Activated CD4-positive, alpha-beta memory T cell treated with anti-CD3 and anti-CD28 coated beads for 36 hours (primary cell): ENCODE results near the gene PARP11. TPM values are rescaled to one million over a fixed set of nuclear protein-coding genes. Genes with fewer than 3 reads are reported as not detected.

Source experiments
- CTCF ChIA-PET: fragments of 350-600 bp; sonication (Branson Sonifier 250); formaldehyde crosslinking; loops from one replicate; lab custom pipeline; 2021; ENCODE audit warnings: antibody characterized with exemption, inconsistent platforms; lab: Charles Lee
- POLR2A ChIA-PET: fragments of 350-600 bp; sonication (Branson Sonifier 250); formaldehyde crosslinking; loops from one replicate; lab custom pipeline; 2021; ENCODE audit warnings: antibody characterized with exemption; lab: Charles Lee
- DNase-seq: peaks from one replicate; pipeline ENCODE4 v3.0.0-alpha.2; 2020
- H3K27ac Mint-ChIP-seq: one replicate; pipeline ENCODE4 v1.8.0; 2021; ENCODE audit warnings: mixed read lengths
- H3K27me3 Mint-ChIP-seq: one replicate; pipeline ENCODE4 v1.8.0; 2021; ENCODE audit warnings: mixed read lengths
- H3K36me3 Mint-ChIP-seq: one replicate; pipeline ENCODE4 v1.8.0; 2021; ENCODE audit warnings: mixed read lengths
- H3K4me1 Mint-ChIP-seq: one replicate; pipeline ENCODE4 v1.8.0; 2021; ENCODE audit warnings: low read depth, mixed read lengths
- H3K4me3 Mint-ChIP-seq: one replicate; pipeline ENCODE4 v1.8.0; 2021; ENCODE audit warnings: mild to moderate bottlenecking, mixed read lengths
- H3K9me3 Mint-ChIP-seq: one replicate; pipeline ENCODE4 v1.8.0; 2021; ENCODE audit warnings: mixed read lengths
- intact Hi-C: fragments of 100-400 bp; cut with micrococcal nuclease; formaldehyde crosslinking; loops from one replicate; pipeline ENCODE4 v1.15.1; 2023
- total RNA-seq, 2 experiments: library from RNA; stranded (reverse); gene quantifications; one replicate each; pipeline ENCODE4 v1.2.3, GENCODE V29; 2021

The PARP11 gene
- total RNA-seq, 2 experiments from 2014 or later: 16.6 to 17.8 TPM

- H3K4me1 Mint-ChIP-seq: peaks cover 45% of the 10 kb centered on the region
- POLR2A ChIA-PET: no interaction called here
- no peaks in the 10 kb centered on the region for H3K27me3 Mint-ChIP-seq
- H3K36me3 Mint-ChIP-seq: no peaks in the 10 kb centered on the region
- no peaks in the 10 kb centered on the region for H3K9me3 Mint-ChIP-seq
- H3K27ac Mint-ChIP-seq: peak overlapping the region; percentile 4
- intact Hi-C loops: no loop called here
- DNase-seq: no peak
- CTCF ChIA-PET: interaction anchor here (1.6 to 4.7 kb wide), 3 partner anchors 14 to 378 kb away, joined by 4 to 36 read pairs (median 5); no protein-coding TSS in a partner anchor
- H3K4me3 Mint-ChIP-seq: no peak overlapping the region
Measured at GRCh38 chr12:3898756-3899155, 25.6 kb upstream of the PARP11 start.

- CTCF ChIA-PET: interaction anchor here (1.3 to 4.7 kb wide), 6 partner anchors 8 to 380 kb away, joined by 3 to 36 read pairs (median 5); no protein-coding TSS in a partner anchor
- Mint-ChIP-seq H3K27me3 (no peaks in the 10 kb centered on the region), H3K4me1 (peaks cover 42% of the 10 kb centered on the region), H3K36me3 (no peaks in the 10 kb centered on the region), H3K27ac (peak overlapping the region; percentile 89), H3K9me3 (no peaks in the 10 kb centered on the region), H3K4me3 (peak overlapping the region; percentile 30)
- POLR2A ChIA-PET: no interaction called here
- peak; percentile 23 for DNase-seq
- intact Hi-C loops: loop anchor here (1.0 to 2.0 kb wide), 2 partner anchors 65 to 76 kb away; no protein-coding TSS in a partner anchor
Measured at GRCh38 chr12:3897371-3897971, 24.3 kb upstream of the PARP11 start.

GRCh38 chr12:3896801-3897351, 23.7 kb upstream of the PARP11 start:
- no peaks in the 10 kb centered on the region for H3K9me3 Mint-ChIP-seq
- H3K27ac Mint-ChIP-seq: peak overlapping the region; percentile 89

GRCh38 chr12:3896356-3896755, 23.2 kb upstream of the PARP11 start:
- no peak for DNase-seq
- H3K9me3 Mint-ChIP-seq: no peaks in the 10 kb centered on the region
- peaks cover 37% of the 10 kb centered on the region for H3K4me1 Mint-ChIP-seq
- intact Hi-C loops: loop anchor here (2.0 kb wide), 1 partner anchor 66 kb away; no protein-coding TSS in a partner anchor
- H3K36me3 Mint-ChIP-seq: no peaks in the 10 kb centered on the region
- peak overlapping the region; percentile 89 for H3K27ac Mint-ChIP-seq
- no peak overlapping the region for H3K4me3 Mint-ChIP-seq
- no peaks in the 10 kb centered on the region for H3K27me3 Mint-ChIP-seq
- ChIA-PET CTCF (interaction anchor here (1.1 to 4.7 kb wide), 6 partner anchors 9 to 381 kb away, joined by 3 to 36 read pairs (median 5); no protein-coding TSS in a partner anchor), POLR2A (no interaction called here)

More at GRCh38 chr12:3896801-3897351, 23.7 kb upstream of the PARP11 start:
- H3K27me3 Mint-ChIP-seq: no peaks in the 10 kb centered on the region
- no peak for DNase-seq
- peaks cover 41% of the 10 kb centered on the region for H3K4me1 Mint-ChIP-seq
- H3K4me3 Mint-ChIP-seq: peak overlapping the region; percentile 16
- POLR2A ChIA-PET: no interaction called here
- no peaks in the 10 kb centered on the region for H3K36me3 Mint-ChIP-seq
- CTCF ChIA-PET: interaction anchor here (1.1 to 4.7 kb wide), 6 partner anchors 8 to 380 kb away, joined by 3 to 36 read pairs (median 5); no protein-coding TSS in a partner anchor
- intact Hi-C loops: loop anchor here (1.0 to 2.0 kb wide), 2 partner anchors 66 to 76 kb away; no protein-coding TSS in a partner anchor

- DNase-seq: no peak
- ChIA-PET CTCF (interaction anchor here (2.4 kb wide), 1 partner anchor 384 kb away, joined by 7 read pairs; no protein-coding TSS in a partner anchor), POLR2A (no interaction called here)
- Mint-ChIP-seq H3K4me1 (peaks cover 18% of the 10 kb centered on the region), H3K4me3 (no peak overlapping the region), H3K27me3 (no peaks in the 10 kb centered on the region), H3K9me3 (no peaks in the 10 kb centered on the region), H3K36me3 (no peaks in the 10 kb centered on the region), H3K27ac (no peak overlapping the region)
- intact Hi-C loops: no loop called here
Measured at GRCh38 chr12:3892631-3893030, 19.4 kb upstream of the PARP11 start.

GRCh38 chr12:3891201-3891600, 18.0 kb upstream of the PARP11 start:
- H3K27ac Mint-ChIP-seq: no peak overlapping the region
- H3K4me1 Mint-ChIP-seq: peaks cover 4% of the 10 kb centered on the region
- intact Hi-C loops: no loop called here
- no peaks in the 10 kb centered on the region for H3K27me3 Mint-ChIP-seq
- no peak overlapping the region for H3K4me3 Mint-ChIP-seq
- no peak for DNase-seq
- POLR2A ChIA-PET: no interaction called here
- no peaks in the 10 kb centered on the region for H3K36me3 Mint-ChIP-seq
- CTCF ChIA-PET: interaction anchor here (1.2 to 3.3 kb wide), 2 partner anchors 386 to 634 kb away, joined by 3 to 9 read pairs; no protein-coding TSS in a partner anchor
- no peaks in the 10 kb centered on the region for H3K9me3 Mint-ChIP-seq

GRCh38 chr12:3888659-3889058, 15.5 kb upstream of the PARP11 start:
- Mint-ChIP-seq H3K9me3 (no peaks in the 10 kb centered on the region), H3K36me3 (no peaks in the 10 kb centered on the region), H3K27ac (no peak overlapping the region), H3K27me3 (peaks cover 3% of the 10 kb centered on the region), H3K4me3 (no peak overlapping the region), H3K4me1 (peaks cover 11% of the 10 kb centered on the region)
- DNase-seq: no peak
- ChIA-PET POLR2A (no interaction called here), CTCF (interaction anchor here (0.6 to 6.4 kb wide), 4 partner anchors 75 to 588 kb away, joined by 3 to 84 read pairs (median 6); no protein-coding TSS in a partner anchor)
- intact Hi-C loops: loop anchor here (5.0 kb wide), 1 partner anchor 139 kb away; no protein-coding TSS in a partner anchor

GRCh38 chr12:3885277-3886094, 12.3 kb upstream of the PARP11 start:
- peak overlapping the region; percentile 42 for H3K4me3 Mint-ChIP-seq
- intact Hi-C loops: loop anchor here (1.0 to 5.0 kb wide), 3 partner anchors 77 to 392 kb away; no protein-coding TSS in a partner anchor
- no peaks in the 10 kb centered on the region for H3K36me3 Mint-ChIP-seq
- peak overlapping the region; percentile 34 for H3K27ac Mint-ChIP-seq
- H3K27me3 Mint-ChIP-seq: peaks cover 6% of the 10 kb centered on the region
- H3K9me3 Mint-ChIP-seq: no peaks in the 10 kb centered on the region
- ChIA-PET CTCF (interaction anchor here (0.6 to 7.2 kb wide), 52 partner anchors 8 to 647 kb away, joined by 3 to 130 read pairs (median 5); partner anchors contain the start of gene PARP11), POLR2A (interaction anchor here (1.2 to 1.8 kb wide), 2 partner anchors 104 to 391 kb away, joined by 3 to 4 read pairs; no protein-coding TSS in a partner anchor)
- peaks cover 7% of the 10 kb centered on the region for H3K4me1 Mint-ChIP-seq
- peak; percentile 45 for DNase-seq

GRCh38 chr12:3884671-3885070, 11.5 kb upstream of the PARP11 start:
- Mint-ChIP-seq H3K9me3 (no peaks in the 10 kb centered on the region), H3K36me3 (no peaks in the 10 kb centered on the region), H3K27me3 (peaks cover 6% of the 10 kb centered on the region), H3K4me1 (peaks cover 10% of the 10 kb centered on the region), H3K27ac (no peak overlapping the region), H3K4me3 (no peak overlapping the region)
- intact Hi-C loops: loop anchor here (1.0 to 5.0 kb wide), 3 partner anchors 78 to 393 kb away; no protein-coding TSS in a partner anchor
- ChIA-PET CTCF (interaction anchor here (0.6 to 7.2 kb wide), 32 partner anchors 8 to 535 kb away, joined by 3 to 130 read pairs (median 6); partner anchors contain the start of gene PARP11), POLR2A (interaction anchor here (1.8 kb wide), 1 partner anchor 104 kb away, joined by 4 read pairs; no protein-coding TSS in a partner anchor)
- DNase-seq: no peak

- no peak overlapping the region for H3K4me3 Mint-ChIP-seq
- H3K9me3 Mint-ChIP-seq: no peaks in the 10 kb centered on the region
- H3K27me3 Mint-ChIP-seq: peaks cover 6% of the 10 kb centered on the region
- H3K4me1 Mint-ChIP-seq: peaks cover 17% of the 10 kb centered on the region
- intact Hi-C loops: no loop called here
- H3K36me3 Mint-ChIP-seq: no peaks in the 10 kb centered on the region
- DNase-seq: no peak
- POLR2A ChIA-PET: no interaction called here
- no peak overlapping the region for H3K27ac Mint-ChIP-seq
- CTCF ChIA-PET: interaction anchor here (0.6 to 7.2 kb wide), 15 partner anchors 14 to 421 kb away, joined by 3 to 130 read pairs (median 7); no protein-coding TSS in a partner anchor
Measured at GRCh38 chr12:3882896-3883564, 9.8 kb upstream of the PARP11 start.
